ENCODE results near the gene RASGRF2.

GRCh38 chr5:81230416-81230815 lies 270.3 kb downstream of the RASGRF2 start:
- no peak for TF ChIP-seq CTCF (IDR thresholded peaks at IDR 0.05)
- TF ChIP-seq ZFX (IDR thresholded peaks at IDR 0.05; ENCODE audit: borderline replicate concordance): no peak
